ENCODE results near the gene ANKRD52. TPM values are rescaled to one million over a fixed set of nuclear protein-coding genes. Genes with fewer than 3 reads are reported as not detected.

The ANKRD52 gene
- total RNA-seq, 1 donor from 2014 or later, result 63.2 TPM

GRCh38 chr12:56224954-56225353 lies 33.2 kb downstream of the ANKRD52 start:
- no peaks in the 10 kb centered on the region for H3K9me3 Mint-ChIP-seq
- DNase-seq (ENCODE audit: low spot score in 2 of 2, unreplicated experiment in 2 of 2), result no peak
- no peaks in the 10 kb centered on the region for H3K27me3 Mint-ChIP-seq (ENCODE audit: low read depth)
- H3K27ac Mint-ChIP-seq, result peak overlapping the region; percentile 72
- peaks cover 32% of the 10 kb centered on the region for H3K4me1 Mint-ChIP-seq
- no peak for TF ChIP-seq CTCF (IDR thresholded peaks at IDR 0.05; ENCODE audit: unreplicated experiment)
- peak overlapping the region; percentile 77 for H3K4me3 Mint-ChIP-seq
- H3K36me3 Mint-ChIP-seq, result peaks cover 4% of the 10 kb centered on the region

DNA sequence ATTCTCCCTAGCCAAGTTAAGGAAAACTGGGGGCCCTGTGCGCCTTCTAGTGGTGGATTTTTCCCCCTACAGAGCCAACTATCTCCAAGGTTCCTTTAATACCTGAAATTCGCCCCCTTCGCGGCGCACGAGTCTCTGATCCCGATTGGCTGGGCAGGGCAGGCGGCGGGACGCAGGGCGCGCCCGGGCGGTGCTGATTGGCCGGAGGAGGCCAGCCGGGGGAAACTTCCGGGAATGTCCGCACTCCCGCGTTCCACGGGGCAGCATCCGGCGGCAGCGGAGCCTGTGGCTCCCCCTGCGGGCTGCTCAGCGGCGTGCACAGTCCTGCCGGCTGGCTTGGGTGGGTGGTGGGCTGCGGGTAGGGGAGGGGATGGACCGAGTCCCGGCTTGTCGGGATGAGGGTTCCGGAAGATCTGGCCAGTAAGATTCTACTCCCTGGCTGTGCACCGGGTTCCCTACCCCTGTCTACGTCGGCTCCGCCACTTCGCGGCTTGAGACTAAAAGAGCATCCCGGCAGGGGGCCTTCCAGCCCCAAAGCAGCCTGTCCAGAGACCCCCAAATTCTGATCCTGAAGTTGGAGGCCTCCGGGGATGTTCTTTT lies 34.0 kb downstream of the ANKRD52 start, which contains the start of gene NABP2:
Gene NABP2, plus strand, starts transcription at position 241 of the 600 bp plus-strand sequence. CDS start 515 bp downstream, outside the sequence.
- Mint-ChIP-seq H3K9me3 (no peaks in the 10 kb centered on the region), H3K4me1 (peaks cover 33% of the 10 kb centered on the region), H3K27me3 (ENCODE audit: low read depth) (no peaks in the 10 kb centered on the region), H3K36me3 (peaks cover 4% of the 10 kb centered on the region), H3K27ac (peak within 1 kb of the TSS; percentile 95), H3K4me3 (peak within 1 kb of the TSS; percentile 77)
- peak; percentile 72 for TF ChIP-seq CTCF (IDR thresholded peaks at IDR 0.05; ENCODE audit: unreplicated experiment)
- peak; percentile 96 to 97 for DNase-seq (ENCODE audit: low spot score in 2 of 2, unreplicated experiment in 2 of 2)

- Mint-ChIP-seq H3K27ac (peak overlapping the region; percentile 95), H3K4me3 (peak overlapping the region; percentile 77), H3K36me3 (peaks cover 4% of the 10 kb centered on the region), H3K9me3 (no peaks in the 10 kb centered on the region), H3K4me1 (peaks cover 33% of the 10 kb centered on the region), H3K27me3 (ENCODE audit: low read depth) (no peaks in the 10 kb centered on the region)
- DNase-seq (ENCODE audit: low spot score in 2 of 2, unreplicated experiment in 2 of 2), result no peak
- no peak for TF ChIP-seq CTCF (IDR thresholded peaks at IDR 0.05; ENCODE audit: unreplicated experiment)
Measured at GRCh38 chr12:56223571-56224101, 34.5 kb downstream of the ANKRD52 start.

- no peak for TF ChIP-seq CTCF (IDR thresholded peaks at IDR 0.05; ENCODE audit: unreplicated experiment)
- Mint-ChIP-seq H3K4me1 (peaks cover 33% of the 10 kb centered on the region), H3K9me3 (no peaks in the 10 kb centered on the region), H3K36me3 (peaks cover 4% of the 10 kb centered on the region), H3K27ac (peak overlapping the region; percentile 99), H3K27me3 (ENCODE audit: low read depth) (no peaks in the 10 kb centered on the region), H3K4me3 (peak overlapping the region; percentile 93)
- DNase-seq (ENCODE audit: low spot score in 2 of 2, unreplicated experiment in 2 of 2), result no peak
Measured at GRCh38 chr12:56222531-56222895, 35.7 kb downstream of the ANKRD52 start.

DNA sequence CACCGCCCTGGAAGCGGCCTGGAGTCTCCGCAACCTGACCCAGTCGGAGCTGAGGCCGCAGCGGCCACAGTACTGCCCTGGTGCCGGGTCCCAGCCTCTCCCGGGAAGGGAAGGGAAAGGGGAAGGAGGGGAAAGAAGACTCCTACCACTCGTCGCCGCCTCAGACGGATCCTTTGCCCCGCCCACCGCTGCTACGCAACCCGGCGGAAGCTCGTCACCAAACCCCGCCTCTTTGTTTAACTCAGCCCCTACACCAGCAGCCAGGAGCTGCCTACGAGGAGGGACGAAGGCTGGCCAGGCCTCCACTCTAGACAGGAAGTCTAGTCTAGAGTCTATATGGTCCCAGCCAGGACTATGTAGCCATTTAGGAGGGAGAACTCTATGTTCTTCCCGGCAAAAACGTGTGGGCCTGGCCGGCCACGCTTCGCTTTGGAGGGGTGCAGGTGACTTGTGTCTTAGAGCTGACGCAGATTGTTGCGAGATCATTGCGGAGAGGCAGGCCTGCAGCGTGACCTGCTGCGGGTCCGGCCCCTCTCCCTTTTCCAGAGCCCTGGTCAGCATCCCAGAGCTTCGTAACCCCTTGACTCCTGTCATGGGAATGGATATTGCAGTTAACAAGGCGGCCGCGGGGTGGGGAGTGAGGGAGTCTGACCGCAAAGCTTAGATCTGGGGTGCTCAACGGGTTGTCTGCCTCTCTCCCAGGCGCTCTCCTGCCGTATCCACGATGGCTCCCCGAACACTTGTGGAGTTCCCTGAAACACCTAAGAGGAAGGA lies 36.2 kb downstream of the ANKRD52 start, which contains the start of gene RNF41:
Gene RNF41, minus strand, starts transcription at position 166 of the 774 bp plus-strand sequence. CDS start 7,875 bp downstream, outside the sequence.
- Mint-ChIP-seq H3K4me3 (peak within 1 kb of the TSS; percentile 93), H3K4me1 (peaks cover 33% of the 10 kb centered on the region), H3K36me3 (peaks cover 4% of the 10 kb centered on the region), H3K27me3 (ENCODE audit: low read depth) (no peaks in the 10 kb centered on the region), H3K9me3 (no peaks in the 10 kb centered on the region), H3K27ac (peak within 1 kb of the TSS; percentile 99)
- DNase-seq (ENCODE audit: low spot score in 2 of 2, unreplicated experiment in 2 of 2), result peak; percentile 92 to 97
- TF ChIP-seq CTCF (IDR thresholded peaks at IDR 0.05; ENCODE audit: unreplicated experiment), result no peak
